Stimulated activated naive CD8-positive, alpha-beta T cell treated with anti-CD3 and anti-CD28 coated beads, Interleukin-15, Interleukin-2, amounts not matched to agents 100 ng/mL and 50 ng/mL, for 24 hours (primary cell): ENCODE results near the gene MBD3L2B.
"Not testable (repeated sequence)": the region's sequence is repeated elsewhere in the genome, so short reads cannot be mapped to it uniquely, and the experiment has no call there.

Source experiments
- H3K27ac Mint-ChIP-seq: one replicate; pipeline ENCODE4 v1.8.0; 2021; ENCODE audit warnings: mild to moderate bottlenecking, mixed read lengths
- H3K27me3 Mint-ChIP-seq: one replicate; pipeline ENCODE4 v1.8.0; 2021; ENCODE audit warnings: mixed read lengths
- H3K36me3 Mint-ChIP-seq: one replicate; pipeline ENCODE4 v1.8.0; 2021; ENCODE audit warnings: low read depth, mixed read lengths
- H3K4me1 Mint-ChIP-seq: one replicate; pipeline ENCODE4 v1.8.0; 2021; ENCODE audit warnings: low read depth, mixed read lengths
- H3K4me3 Mint-ChIP-seq: one replicate; pipeline ENCODE4 v1.8.0; 2021; ENCODE audit warnings: mild to moderate bottlenecking, mixed read lengths
- H3K9me3 Mint-ChIP-seq: one replicate; pipeline ENCODE4 v1.8.0; 2021; ENCODE audit warnings: mixed read lengths

MBD3L2B gene

DNA sequence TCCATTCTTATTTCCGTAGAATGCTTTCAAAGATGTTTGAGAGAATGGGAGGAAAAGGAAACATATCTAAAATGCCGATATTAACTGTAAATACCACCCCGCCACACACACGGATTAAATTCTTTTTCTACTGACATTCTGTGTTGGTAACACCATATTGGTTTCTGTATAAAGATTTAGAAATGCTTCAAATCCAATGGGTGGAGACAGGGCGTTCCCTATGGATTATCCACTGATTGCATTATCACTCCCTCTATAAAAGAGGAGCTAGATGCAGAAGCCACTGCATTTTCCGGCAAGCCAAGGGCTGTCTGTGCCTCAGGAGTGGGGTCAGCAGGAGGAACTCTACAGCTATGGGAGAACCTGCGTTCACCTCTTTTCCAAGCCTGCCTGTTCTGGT lies 27.8 kb upstream of the MBD3L2B start, which contains the start of gene MBD3L2:
Gene MBD3L2, plus strand, starts transcription at position 301 of the 400 bp plus-strand sequence. Its CDS starts 53 bp downstream, at position 354.
- H3K9me3 Mint-ChIP-seq, H3K36me3 Mint-ChIP-seq: not testable (repeated sequence)

DNA sequence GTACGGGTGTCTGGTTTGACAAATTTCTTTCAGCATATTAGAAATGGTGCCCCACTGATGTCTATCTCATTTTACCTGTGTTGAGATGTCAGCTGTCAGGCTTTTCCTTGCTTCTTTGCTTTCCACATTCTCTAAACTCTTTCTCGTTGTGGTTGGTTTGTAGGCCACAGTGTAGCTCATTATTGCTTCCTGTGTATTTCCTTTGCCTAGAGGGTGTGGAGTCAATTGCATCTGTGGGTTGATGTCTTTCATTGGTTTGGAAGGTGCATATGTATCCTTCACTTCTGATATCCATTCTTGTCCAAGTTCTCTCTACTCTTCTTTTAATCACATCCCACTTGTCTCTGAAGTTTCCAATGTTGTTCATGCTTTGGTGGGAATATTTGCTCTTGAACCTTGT lies 20.3 kb upstream of the MBD3L2B start:
- H3K27me3 Mint-ChIP-seq, H3K4me1 Mint-ChIP-seq, H3K27ac Mint-ChIP-seq, H3K4me3 Mint-ChIP-seq, H3K36me3 Mint-ChIP-seq, H3K9me3 Mint-ChIP-seq: not testable (repeated sequence)

More for the DNA sequence above, 27.8 kb upstream of the MBD3L2B start, which contains the start of gene MBD3L2:
- H3K27ac Mint-ChIP-seq, H3K4me1 Mint-ChIP-seq, H3K4me3 Mint-ChIP-seq, H3K27me3 Mint-ChIP-seq: not testable (repeated sequence)

DNA sequence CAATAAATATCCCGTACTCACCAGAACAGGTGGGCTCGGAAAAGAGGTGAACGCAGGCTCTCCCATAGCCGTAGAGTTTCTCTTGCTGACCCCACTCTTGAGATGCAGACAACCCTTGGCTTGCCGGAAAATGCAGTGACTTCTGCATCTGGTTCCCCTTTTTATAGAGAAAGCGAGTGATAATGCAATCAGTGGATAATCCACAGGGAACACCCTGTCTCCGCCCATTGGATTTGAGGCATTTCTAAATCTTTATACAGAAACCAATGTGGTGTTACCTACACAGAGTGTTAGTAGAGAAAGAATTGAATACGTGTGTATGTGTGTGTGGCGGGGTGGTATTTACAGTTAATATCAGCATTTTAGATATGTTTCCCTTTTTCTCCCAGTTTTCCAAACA lies 18.8 kb upstream of the MBD3L2B start, which contains the start of gene MBD3L4:
Gene MBD3L4, minus strand, starts transcription at position 101 of the 400 bp plus-strand sequence. Its CDS starts 35 bp downstream, at position 66.
- not testable (repeated sequence) for H3K4me1 Mint-ChIP-seq, H3K36me3 Mint-ChIP-seq, H3K27me3 Mint-ChIP-seq, H3K4me3 Mint-ChIP-seq, H3K27ac Mint-ChIP-seq, H3K9me3 Mint-ChIP-seq

DNA sequence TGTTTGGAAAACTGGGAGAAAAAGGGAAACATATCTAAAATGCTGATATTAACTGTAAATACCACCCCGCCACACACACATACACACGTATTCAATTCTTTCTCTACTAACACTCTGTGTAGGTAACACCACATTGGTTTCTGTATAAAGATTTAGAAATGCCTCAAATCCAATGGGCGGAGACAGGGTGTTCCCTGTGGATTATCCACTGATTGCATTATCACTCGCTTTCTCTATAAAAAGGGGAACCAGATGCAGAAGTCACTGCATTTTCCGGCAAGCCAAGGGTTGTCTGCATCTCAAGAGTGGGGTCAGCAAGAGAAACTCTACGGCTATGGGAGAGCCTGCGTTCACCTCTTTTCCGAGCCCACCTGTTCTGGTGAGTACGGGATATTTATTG lies 9.0 kb upstream of the MBD3L2B start, which contains the start of gene MBD3L5:
Gene MBD3L5, plus strand, starts transcription at position 301 of the 400 bp plus-strand sequence. Its CDS starts 34 bp downstream, at position 335.
- not testable (repeated sequence) for H3K4me1 Mint-ChIP-seq, H3K27ac Mint-ChIP-seq, H3K4me3 Mint-ChIP-seq, H3K9me3 Mint-ChIP-seq, H3K27me3 Mint-ChIP-seq, H3K36me3 Mint-ChIP-seq

DNA sequence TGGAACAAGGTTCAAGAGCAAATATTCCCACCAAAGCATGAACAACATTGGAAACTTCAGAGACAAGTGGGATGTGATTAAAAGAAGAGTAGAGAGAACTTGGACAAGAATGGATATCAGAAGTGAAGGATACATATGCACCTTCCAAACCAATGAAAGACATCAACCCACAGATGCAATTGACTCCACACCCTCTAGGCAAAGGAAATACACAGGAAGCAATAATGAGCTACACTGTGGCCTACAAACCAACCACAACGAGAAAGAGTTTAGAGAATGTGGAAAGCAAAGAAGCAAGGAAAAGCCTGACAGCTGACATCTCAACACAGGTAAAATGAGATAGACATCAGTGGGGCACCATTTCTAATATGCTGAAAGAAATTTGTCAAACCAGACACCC lies 7.6 kb upstream of the MBD3L2B start:
- H3K4me3 Mint-ChIP-seq, H3K27ac Mint-ChIP-seq, H3K27me3 Mint-ChIP-seq, H3K9me3 Mint-ChIP-seq, H3K36me3 Mint-ChIP-seq, H3K4me1 Mint-ChIP-seq: not testable (repeated sequence)

DNA sequence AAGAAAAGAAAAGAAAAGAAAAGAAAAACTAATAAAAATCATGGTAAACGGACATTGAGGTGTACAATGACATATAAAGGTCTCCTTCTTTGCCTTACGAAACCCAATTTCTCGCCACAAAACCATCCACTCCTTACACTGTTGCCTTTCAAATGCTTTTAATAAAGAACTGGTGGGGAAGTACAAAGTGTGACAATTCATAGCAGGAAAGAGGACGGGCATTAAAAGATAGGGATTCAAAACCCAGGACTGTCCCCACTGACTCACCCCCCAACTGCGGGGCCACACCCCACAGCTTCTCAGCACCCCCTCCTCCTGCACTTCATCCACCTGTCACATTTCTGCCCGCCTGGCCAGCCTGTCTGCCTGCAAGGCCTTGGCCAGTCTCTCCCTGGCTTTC lies 2.4 kb downstream of the MBD3L2B start:
- H3K9me3 Mint-ChIP-seq, result no peaks in the 10 kb centered on the region
- no peaks in the 10 kb centered on the region for H3K36me3 Mint-ChIP-seq
- H3K4me1 Mint-ChIP-seq, result peaks cover 5% of the 10 kb centered on the region
- no peak overlapping the region for H3K4me3 Mint-ChIP-seq
- H3K27me3 Mint-ChIP-seq, result no peaks in the 10 kb centered on the region
- no peak overlapping the region for H3K27ac Mint-ChIP-seq

DNA sequence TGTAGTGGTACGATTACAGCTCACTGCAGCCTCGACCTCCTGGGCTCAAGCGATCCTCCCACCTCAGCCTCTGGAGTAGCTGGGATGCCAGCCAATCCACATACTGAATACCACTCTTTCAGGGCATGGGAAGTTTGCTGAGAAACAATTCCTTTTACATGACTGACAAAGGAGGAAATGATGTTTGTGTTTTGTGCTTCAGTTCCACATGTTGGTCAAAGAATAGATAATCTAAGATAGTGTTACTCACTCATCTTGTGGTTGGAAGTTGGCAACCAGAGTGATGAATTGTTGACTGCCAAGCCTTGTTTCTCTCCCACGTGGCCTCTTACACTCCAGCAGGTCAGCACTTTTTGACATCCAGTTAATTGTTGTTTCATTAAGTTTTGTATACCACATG lies 7.6 kb downstream of the MBD3L2B start:
- Mint-ChIP-seq H3K27ac (peak overlapping the region; percentile 72), H3K36me3 (no peaks in the 10 kb centered on the region), H3K27me3 (no peaks in the 10 kb centered on the region), H3K4me1 (peaks cover 39% of the 10 kb centered on the region), H3K4me3 (no peak overlapping the region), H3K9me3 (no peaks in the 10 kb centered on the region)

DNA sequence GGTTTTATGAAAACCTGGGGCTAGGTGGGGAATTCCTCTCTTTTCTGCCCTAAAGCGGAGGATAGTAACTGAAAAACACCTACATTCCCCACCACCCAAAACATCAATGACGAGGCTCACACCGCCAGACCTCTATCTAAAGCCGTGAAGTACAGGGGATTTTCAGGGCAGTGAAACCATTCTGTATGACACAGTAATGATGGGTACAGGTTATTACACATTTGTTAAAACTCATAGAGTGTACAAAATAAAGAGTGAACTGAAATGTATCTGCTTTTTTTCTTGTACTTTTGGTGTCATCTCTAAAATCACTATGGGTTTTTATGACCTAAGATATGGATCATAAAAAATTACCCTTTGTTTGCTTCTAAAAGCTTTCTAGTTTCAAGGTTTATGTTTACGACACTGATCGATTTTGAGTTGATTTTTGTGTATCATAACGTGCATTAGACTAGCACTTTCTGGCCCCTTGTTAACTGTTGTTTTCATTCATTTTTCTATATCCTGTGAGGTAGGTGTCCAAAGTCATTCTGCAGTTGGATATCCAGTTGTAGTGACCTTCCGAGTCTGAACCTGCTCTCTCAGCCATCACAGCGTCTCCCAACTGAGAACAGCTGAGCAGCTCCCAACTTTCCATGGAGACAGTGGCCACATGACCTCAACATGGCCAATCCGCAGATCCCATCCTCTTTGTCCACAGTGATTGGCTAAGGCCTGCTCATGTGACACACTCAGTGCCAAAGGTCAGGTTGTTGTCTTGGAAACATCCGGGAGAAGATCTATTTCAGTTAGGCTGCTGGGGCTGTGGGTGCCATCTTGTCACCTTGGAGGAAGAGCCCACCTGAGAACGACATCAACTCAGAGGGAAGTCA lies 10.3 kb downstream of the MBD3L2B start:
- Mint-ChIP-seq H3K27ac (peak overlapping the region; percentile 37), H3K4me1 (peaks cover 47% of the 10 kb centered on the region), H3K4me3 (no peak overlapping the region)

DNA sequence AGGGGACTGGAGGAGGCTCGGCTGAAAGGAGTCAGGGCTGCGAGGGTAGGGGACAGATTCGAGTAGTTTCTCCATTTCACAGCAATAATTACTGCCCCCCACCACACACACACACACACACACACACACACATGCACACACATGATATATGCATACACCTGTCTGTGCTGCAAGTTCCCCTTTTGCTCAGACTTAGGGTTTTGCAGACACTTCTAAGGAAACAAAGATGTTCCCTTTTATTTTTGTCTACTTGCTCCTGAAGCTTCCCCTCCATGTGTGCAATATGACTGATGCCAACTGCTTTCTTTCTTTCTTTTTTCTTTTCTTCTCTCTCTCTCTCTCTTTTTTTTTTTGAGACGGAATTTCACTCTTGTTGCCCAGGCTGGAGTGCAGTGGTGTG lies 13.4 kb downstream of the MBD3L2B start:
- Mint-ChIP-seq H3K9me3 (no peaks in the 10 kb centered on the region), H3K4me3 (no peak overlapping the region), H3K4me1 (peaks cover 33% of the 10 kb centered on the region), H3K27ac (no peak overlapping the region), H3K27me3 (no peaks in the 10 kb centered on the region), H3K36me3 (no peaks in the 10 kb centered on the region)

More for the DNA sequence above, 10.3 kb downstream of the MBD3L2B start:
- H3K9me3 Mint-ChIP-seq, result no peaks in the 10 kb centered on the region
- H3K36me3 Mint-ChIP-seq, result no peaks in the 10 kb centered on the region
- no peaks in the 10 kb centered on the region for H3K27me3 Mint-ChIP-seq

DNA sequence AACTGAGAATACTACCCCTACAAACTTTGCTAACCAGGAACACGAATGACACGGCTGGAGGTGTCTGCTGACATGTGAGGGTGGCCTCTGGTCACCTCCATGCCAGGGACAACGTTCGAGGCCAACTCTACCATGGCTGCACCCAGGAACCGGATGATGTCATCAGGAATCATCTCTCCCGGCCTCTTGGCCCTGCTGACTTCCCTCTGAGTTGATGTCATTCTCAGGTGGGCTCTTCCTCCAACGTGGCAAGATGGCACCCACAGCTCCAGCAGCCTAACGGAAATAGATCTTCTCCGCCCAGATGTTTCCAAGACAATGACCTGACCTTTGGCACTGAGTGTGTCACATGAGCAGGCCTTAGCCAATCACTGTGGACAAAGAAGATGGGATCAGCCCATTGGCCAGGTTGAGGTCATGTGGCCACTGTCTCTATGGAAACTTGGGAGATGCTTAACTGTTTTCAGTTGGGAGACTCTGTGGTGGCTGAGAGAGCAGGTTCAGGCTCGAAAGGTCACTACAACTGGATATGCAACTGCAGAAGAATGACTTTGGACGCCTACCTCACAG lies 15.0 kb downstream of the MBD3L2B start:
- no peaks in the 10 kb centered on the region for H3K36me3 Mint-ChIP-seq

DNA sequence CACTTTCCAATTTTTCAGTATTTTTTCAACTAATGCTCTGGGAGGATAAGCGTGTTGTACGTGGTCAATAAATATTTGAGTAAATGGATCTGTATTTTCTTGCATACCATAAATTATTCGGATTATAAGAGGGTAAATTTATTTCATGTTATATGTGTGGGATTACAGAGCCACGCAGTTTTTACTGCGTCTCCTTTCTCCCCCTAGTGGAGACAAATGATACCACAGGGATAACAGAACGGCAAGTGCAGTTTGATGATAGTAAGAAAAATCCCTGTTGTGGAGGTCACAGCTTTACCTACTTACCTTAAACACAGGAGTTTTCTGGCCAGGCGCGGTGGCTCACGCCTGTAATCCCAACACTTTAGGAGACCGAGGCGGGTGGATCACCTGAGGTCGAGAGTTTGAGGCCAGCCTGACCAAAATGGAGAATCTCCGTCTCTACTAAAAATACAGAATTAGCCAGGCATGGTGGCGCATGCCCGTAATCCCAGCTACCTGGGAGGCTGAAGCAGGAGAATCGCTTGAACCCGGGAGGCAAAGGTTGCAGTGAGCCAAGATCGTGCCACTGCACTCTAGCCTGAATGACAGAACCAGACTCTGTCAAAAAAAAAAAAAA lies 16.8 kb downstream of the MBD3L2B start:
- Mint-ChIP-seq H3K4me3 (no peak overlapping the region), H3K36me3 (no peaks in the 10 kb centered on the region), H3K27me3 (no peaks in the 10 kb centered on the region), H3K27ac (no peak overlapping the region), H3K4me1 (peaks cover 16% of the 10 kb centered on the region), H3K9me3 (no peaks in the 10 kb centered on the region)

More for the DNA sequence above, 15.0 kb downstream of the MBD3L2B start:
- H3K27me3 Mint-ChIP-seq, result no peaks in the 10 kb centered on the region
- no peak overlapping the region for H3K4me3 Mint-ChIP-seq
- no peak overlapping the region for H3K27ac Mint-ChIP-seq
- no peaks in the 10 kb centered on the region for H3K9me3 Mint-ChIP-seq
- peaks cover 30% of the 10 kb centered on the region for H3K4me1 Mint-ChIP-seq

DNA sequence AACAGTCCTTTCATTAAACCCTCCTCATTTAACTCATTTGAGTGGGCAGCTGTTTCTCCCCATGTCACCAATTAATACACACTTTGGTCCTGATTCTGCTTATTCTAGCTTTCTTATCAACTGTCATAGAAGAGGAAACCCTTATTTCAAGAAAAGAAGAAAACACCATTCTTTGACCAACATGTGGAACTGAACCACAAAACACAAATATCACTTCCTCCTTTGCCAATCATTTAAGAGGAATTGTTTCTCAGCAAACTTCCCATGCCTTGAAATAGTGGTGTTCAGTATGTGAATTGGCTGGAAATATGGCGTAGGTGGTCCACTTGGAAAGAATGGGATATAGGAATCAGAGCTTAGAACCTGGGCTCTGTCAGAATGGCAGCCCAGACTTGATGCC lies 20.4 kb downstream of the MBD3L2B start:
- no peaks in the 10 kb centered on the region for H3K27me3 Mint-ChIP-seq
- H3K36me3 Mint-ChIP-seq, result no peaks in the 10 kb centered on the region
- H3K4me3 Mint-ChIP-seq, result no peak overlapping the region
- H3K9me3 Mint-ChIP-seq, result peaks cover 7% of the 10 kb centered on the region
- peaks cover 6% of the 10 kb centered on the region for H3K4me1 Mint-ChIP-seq
- no peak overlapping the region for H3K27ac Mint-ChIP-seq

DNA sequence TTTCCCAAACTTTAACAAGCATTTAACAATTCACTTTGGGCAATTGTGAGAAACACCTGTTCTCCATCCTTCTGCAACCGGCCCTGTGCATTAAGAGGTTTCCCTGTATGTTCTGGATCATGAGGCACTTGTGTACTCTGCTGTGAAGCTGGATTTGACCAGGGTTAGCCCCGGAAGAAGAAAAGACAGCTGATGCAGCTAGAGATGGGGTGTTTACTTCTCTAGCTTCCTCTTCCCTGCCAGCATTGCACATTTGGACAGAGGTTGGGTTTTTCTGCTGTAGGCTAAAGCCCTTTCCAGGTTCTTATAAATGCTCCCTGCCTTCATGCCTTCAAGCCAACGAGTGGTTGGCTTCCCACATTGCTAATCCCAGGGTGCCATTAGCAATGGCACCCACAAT lies 20.9 kb downstream of the MBD3L2B start:
- Mint-ChIP-seq H3K36me3 (peaks cover 2% of the 10 kb centered on the region), H3K4me3 (no peak overlapping the region), H3K4me1 (peaks cover 6% of the 10 kb centered on the region), H3K27me3 (no peaks in the 10 kb centered on the region), H3K9me3 (peaks cover 7% of the 10 kb centered on the region), H3K27ac (no peak overlapping the region)

DNA sequence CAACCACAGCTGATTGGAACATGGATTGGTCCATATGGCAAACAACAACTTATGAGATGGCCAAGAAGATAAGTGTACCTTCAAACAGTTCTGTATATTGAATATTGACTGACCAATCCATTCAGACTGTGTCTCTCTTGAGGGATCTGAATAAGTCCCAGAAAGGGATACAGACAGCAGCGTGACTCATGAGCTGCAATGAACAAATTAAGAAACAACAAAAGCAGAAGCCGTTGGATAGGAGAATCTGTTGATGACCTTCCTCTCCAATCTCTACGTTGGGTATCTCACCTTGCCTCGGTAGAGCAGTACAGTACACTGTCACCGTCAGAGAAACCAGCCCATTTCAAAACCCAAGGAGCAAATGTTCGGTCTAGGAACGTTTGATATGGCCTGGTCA lies 21.3 kb downstream of the MBD3L2B start:
- Mint-ChIP-seq H3K27ac (no peak overlapping the region), H3K9me3 (peaks cover 11% of the 10 kb centered on the region), H3K36me3 (peaks cover 6% of the 10 kb centered on the region), H3K4me1 (peaks cover 6% of the 10 kb centered on the region), H3K27me3 (no peaks in the 10 kb centered on the region), H3K4me3 (no peak overlapping the region)
